AG09319 (cell line): Measurements from ENCODE around the gene CCNF.

Source experiments
- DNase-seq: peaks from one replicate; pipeline ENCODE4 v3.0.0-alpha.2; 2010; ENCODE audit warnings: low read depth; ENCODE audit errors: extremely low read depth
- CTCF ChIP-seq: IDR thresholded peaks from 2 replicates; pipeline ENCODE4 v1.5.1; 2011; ENCODE audit warnings: low read depth, mild to moderate bottlenecking, inconsistent platforms, low read length, moderate library complexity

Gene CCNF

GRCh38 chr16:2388875-2389433 lies 40.3 kb upstream of the CCNF start:
- no peak for TF ChIP-seq CTCF
- DNase-seq = no peak

DNA sequence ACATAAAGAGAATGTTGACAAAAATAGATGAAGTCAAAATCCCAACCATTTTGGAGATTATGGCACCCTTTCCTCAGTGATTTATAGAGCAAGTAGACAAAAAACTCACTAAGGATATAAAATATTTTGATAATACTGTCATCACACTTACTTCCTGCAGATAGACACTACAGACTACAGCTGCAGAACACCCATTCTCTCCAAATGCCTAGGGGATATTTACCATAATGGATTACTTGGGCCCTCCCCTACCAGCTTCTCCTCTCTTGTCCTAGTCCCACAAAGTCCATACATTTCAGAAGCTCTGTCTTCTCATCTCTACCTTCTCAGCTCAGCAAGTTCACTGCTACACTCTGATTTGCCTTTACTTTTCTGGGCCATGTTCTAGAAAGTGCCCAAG lies 37.2 kb upstream of the CCNF start:
- no peak for DNase-seq

DNA sequence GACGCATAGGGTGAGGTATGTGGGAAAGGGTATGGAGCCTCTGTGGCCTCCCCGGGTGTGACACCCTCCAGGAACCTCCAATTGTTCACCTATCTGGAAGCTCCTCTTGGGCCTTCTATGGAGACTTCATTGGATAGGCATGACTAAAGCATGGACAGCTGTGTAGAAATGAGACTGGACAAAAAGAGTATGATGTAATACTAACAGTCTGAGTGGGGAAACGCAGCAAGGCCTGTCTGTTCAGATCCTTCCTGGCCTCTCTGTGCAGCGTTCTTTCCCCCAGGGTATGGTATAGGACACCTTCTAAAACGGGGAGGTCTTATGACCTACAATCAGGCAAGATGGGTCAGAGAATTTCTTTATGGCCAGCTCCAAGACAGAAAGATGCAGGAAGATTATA lies 30.7 kb upstream of the CCNF start:
- no peak for DNase-seq
- no peak for TF ChIP-seq CTCF

More for the DNA sequence above, 37.2 kb upstream of the CCNF start:
- no peak for TF ChIP-seq CTCF

GRCh38 chr16:2404099-2404498 lies 25.1 kb upstream of the CCNF start:
- TF ChIP-seq CTCF = no peak
- no peak for DNase-seq

DNA sequence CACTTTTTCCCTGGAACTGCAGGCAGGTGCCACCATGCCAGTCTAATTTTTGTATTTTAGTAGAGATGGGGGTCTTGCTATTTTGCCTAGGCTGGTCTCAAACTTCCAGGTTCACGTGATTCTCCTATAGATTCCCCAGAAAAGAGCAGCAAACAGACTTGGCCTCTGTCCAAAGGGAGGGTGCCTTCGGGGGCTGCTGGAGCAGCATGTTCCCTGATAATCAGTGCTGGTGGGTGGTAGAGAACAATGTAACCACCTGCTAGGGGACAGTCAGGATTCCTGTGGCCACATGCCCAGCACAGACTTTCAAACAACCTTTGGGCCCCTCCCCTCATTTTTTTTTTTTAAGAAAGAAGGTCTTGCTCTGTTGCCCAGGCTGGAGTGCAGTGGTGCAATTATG lies 14.2 kb upstream of the CCNF start:
- TF ChIP-seq CTCF = no peak
- no peak for DNase-seq

GRCh38 chr16:2420035-2420434 lies 9.2 kb upstream of the CCNF start:
- no peak for TF ChIP-seq CTCF
- DNase-seq = no peak

DNA sequence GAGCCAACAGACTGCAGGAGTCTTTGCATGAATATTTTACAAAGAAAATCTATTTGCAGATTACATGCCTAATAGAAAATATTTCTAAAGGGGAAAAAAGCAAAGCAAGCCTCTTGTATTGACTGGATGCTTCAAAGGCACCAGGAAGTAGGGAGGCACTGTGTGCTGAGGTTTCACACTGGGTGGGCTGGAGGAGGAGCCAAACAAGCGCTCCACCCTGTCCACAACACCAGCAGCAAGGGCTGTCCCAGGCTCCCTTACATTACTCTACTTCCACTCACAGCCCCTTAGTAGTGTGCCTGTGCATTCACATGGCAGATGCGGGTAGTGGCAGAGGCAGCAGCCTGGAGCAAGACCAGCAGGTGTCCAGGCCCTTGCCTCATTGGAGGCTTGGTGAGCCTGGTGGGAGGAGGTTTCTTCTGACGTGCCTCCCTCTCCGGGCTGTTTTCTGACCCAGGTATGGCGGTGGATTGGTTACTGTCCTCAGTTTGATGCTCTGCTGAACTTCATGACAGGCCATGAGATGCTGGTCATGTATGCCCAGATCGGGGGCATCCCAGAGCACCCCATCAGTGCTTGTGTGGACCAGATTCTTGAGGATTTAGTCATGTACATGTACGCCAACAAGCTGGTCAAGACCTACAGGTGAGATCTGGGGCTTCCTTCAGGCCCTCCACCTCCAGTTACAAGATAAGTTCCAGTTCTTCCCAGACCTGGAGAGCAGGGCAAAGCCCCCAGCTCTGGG lies 7.0 kb upstream of the CCNF start:
- no peak for TF ChIP-seq CTCF
- no peak for DNase-seq
